Middle frontal gyrus (tissue), 1 donor: ENCODE results near the gene GZMM.

Experiments
- DNase-seq: peaks from one replicate; pipeline ENCODE4 v3.0.0-alpha.2; 2015; ENCODE audit warnings: low spot score; ENCODE audit errors: extremely low spot score

GZMM gene

DNA sequence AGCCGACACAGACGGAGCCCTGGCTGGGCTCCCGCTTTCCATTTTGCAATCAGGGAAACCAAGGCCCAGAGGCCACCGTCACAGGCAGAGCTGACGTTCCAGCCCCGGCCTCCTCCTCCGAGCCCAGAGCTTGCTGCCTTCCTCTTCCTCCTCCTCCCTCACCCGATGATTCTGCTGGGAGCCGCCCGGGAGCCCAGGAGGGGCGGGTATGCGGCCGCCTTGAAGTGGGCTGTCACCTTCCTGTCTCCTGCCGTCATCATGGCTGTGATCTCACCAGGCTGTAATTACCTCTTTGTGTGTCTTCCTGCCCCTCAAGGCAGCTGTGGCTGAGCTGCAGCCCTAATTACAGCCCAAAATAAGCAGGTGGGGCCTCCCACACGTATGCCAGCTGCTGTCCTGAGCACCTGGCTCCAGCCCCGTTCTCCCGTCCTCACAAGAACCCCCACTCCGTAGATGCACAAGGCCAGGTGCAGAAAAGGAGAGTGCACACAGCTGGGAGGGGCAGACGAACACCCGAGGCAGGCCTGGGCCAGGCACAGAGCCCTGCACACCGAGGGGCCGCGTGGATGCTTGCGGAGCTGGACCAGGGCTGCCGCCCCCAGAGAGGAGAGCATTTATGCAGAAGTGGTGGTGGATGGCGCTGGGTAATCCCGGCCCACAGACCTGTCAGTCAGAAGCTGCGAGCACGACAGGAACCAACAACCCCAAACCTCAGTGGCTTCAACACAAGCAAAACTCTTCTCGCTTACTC, 32.6 kb upstream of the GZMM start:
- DNase-seq = peak; percentile 13

DNA sequence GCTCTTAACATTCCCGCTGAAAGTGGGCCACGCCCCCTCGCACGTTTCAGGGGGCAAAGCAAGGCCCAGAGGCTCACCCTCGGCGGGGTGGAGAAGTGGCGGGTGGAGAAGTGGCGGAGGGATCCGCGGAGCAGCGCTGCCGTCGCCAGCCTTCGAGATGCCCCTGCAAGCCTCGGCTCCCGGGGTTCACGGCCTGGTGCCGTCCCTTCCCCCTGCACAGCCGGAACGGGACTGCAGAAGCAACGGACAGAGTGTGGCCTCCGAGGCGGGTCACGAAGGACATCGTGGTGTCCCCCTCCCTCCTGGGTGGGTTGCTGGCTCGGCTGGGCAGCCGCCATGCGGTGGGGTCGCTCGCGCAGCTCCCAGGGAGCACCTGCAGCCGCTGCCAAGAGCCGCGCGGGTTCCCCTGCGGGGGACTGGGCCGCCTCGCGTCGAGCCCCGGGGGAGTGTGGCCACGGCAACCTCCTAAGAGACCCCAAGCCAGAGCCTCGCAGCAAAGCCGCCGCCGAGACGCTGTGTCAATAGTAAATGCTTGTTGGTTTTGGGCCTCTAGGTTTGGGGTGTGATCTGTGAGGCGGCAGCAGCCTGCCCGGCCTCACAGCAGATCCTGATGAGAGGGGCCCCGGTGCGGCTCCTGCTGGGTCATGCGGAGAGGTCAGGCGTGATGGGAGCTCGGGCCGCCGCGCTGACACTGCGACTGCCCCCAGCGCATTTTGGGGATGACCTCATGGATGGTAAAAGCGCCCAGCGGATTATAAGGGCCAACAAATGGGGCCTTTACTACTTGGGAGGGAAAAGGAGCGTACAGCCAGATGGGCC, 31.1 kb upstream of the GZMM start:
- DNase-seq = no peak

- DNase-seq = no peak
Observed at GRCh38 chr19:513368-514165, 30.3 kb upstream of the GZMM start.

- DNase-seq = no peak
Observed at GRCh38 chr19:514166-514663, 29.6 kb upstream of the GZMM start.

- no peak for DNase-seq
Observed at GRCh38 chr19:517721-518597, 25.9 kb upstream of the GZMM start.

GRCh38 chr19:518598-519231, 25.1 kb upstream of the GZMM start:
- no peak for DNase-seq

GRCh38 chr19:519449-519865, 24.4 kb upstream of the GZMM start:
- DNase-seq = no peak

DNA sequence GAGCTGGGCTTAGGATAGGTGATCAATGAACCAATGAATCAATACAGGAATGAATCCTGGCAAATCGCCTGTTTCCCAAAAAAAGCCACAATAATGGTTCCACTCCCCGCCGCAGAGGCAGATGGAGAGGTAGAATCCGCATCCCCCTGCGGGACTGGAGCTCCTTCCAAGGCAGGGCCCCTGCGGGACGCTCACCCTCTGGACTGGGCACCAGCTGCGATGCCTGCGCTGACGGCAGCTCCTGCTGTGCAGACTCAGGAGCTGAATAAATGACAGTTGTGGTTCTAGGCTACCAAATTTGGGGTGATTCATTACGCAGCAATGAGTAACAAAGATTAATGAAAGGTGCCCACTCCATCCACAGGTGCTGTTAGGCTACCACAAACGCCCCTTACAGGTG, 21.1 kb upstream of the GZMM start:
- DNase-seq = no peak

DNA sequence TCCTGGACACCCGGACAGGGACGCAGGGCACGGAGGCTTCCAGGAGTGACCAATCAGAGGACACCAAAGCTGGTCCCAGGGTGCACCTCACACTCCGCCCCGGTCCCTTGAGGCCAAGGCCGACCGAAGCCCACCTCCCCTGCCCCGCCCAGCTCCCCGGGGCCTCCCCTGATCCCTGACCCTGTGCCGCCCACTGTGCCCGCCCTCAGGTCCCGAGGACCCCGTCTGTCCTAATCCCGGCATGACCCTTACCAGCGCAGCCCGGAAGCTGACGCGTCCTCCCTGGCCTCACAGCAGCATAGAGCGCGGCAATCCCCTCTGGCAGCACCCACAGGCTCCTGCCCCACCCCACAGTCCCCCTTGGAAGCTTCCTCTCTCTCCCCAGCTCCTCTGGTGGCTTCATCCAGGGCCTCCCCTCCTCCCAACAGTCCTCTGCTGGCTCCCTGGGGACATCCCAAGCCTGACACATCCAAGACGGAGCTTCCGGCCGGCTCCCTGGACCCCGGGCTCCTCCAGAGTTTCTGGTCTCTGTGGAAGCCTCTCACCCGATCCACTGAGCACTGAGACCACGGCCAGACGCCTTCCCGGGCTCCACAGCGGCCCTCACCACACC, 19.7 kb upstream of the GZMM start:
- no peak for DNase-seq

DNA sequence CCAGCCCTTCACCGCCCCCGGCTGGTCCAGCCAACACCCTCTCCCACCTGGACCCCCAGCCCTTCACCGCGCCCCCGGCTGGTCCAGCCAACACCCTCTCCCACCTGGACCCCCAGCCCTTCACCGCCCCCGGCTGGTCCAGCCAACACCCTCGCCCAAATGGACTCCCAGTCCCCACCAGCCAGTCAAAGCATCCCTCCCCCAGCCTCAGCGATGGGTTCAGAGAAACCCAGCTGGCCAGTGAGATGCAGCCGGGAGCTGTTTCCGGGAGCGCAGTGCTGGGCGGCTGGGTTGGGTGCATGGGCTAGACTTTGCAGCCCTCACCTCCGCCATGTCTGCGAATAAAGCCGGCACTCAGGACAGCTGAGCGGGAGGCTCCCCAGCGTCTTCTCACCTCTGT, 18.8 kb upstream of the GZMM start:
- no peak for DNase-seq

DNA sequence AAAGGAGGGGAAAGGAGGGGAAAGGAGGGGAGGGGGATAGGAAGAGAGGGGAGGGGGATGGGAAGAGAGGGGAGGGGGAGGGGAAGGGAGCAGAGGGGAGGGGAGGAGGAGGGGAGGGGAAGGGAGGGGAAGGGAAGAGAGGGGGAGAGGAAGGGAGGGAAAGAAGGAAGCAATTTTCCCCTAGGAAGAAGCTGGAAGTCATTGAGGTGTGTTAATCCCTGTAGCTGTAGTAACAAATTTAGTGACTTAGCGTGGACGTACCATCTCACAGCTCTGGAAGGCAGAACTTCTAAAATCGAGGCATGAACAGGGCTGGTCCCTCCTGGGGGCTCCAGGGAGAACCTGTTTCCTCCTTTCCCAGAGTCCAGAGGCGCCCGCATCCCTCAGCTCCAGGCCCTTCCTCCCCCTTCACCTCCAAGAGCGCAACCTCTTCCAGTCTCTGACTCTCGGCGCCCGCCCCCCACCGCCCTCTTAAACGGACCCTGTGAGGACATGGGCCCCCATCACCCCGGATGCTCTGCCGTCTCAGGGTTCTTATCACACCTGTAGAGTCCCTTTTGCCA, 17.9 kb upstream of the GZMM start:
- no peak for DNase-seq

DNA sequence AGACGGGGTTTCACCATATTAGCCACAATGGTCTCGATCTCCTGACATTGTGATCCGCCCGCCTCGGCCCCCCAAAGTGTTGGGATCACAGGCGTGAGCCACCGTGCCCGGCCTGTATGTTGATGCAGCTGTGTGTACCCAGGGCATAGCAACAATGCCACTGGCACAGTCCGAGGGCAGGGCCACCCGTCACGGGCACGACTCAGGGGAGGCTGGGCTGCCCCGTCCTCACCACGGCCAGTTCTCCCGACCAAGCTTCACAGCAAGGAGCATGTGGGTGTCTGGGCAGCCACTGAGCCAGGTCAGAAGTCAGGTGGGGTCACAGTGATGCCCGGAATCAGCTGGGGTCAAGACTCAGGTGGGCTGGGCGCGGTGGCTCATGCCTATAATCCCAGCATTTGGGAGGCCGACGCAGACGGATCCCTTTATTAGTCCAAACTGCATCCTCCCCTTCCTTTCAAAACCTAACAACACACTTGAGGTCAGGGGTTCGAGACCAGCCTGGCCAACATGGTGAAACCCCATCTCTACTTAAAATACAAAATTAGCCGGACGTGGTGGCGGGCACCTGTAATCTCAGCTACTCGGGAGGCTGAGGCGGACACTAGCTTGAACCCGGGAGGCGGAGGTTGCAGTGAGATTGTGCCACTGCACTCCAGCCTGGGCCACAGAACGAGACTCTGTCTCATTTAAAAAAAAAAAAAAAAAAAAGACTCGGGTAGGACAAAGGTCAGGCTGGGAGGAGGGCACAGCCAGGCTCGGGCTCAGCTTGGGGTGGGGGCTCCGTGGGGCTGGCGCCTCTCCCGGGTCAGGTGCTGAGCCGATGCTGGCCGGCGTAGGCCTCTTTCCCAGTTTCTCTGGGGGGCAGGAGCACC, 13.5 kb upstream of the GZMM start:
- no peak for DNase-seq

- peak; percentile 14 for DNase-seq
Observed at GRCh38 chr19:531009-531752, 12.7 kb upstream of the GZMM start.

DNA sequence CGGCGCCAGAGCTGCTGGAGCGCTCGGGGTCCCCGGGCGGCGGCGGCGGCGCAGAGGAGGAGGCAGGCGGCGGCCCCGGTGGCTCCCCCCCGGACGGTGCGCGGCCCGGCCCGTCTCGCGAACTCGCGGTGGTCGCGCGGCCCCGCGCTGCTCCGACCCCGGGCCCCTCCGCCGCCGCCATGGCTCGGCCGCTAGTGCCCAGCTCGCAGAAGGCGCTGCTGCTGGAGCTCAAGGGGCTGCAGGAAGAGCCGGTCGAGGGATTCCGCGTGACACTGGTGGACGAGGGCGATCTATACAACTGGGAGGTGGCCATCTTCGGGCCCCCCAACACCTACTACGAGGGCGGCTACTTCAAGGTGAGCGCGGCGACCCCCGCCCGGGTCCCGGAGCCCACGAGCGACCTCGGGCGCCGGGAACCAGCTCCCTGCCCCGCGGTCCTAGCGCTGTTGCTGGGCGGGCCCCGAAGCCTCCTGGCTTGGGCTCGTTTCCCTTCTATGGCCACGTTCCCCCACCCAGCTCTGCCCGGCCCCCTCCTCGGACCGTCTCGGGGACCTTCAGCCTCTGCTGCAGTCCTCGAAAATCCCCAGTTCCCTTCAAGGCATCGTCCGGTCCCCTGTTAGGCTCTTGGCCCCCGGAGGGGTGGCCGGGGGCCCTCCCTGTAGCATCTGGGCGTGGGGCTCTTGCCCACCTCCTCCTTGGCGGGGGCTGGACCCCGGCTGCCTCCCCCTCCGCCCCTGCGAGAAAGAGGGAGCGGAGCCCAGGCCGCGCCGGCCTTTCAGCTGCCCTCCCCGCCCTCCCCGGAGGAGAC, 11.9 kb upstream of the GZMM start, which contains the start of gene CDC34:
Gene CDC34 (plus strand): TSS at position 8 of the 808 bp plus-strand sequence. CDS start 172 bp downstream, at position 180.
- no peak for DNase-seq

DNA sequence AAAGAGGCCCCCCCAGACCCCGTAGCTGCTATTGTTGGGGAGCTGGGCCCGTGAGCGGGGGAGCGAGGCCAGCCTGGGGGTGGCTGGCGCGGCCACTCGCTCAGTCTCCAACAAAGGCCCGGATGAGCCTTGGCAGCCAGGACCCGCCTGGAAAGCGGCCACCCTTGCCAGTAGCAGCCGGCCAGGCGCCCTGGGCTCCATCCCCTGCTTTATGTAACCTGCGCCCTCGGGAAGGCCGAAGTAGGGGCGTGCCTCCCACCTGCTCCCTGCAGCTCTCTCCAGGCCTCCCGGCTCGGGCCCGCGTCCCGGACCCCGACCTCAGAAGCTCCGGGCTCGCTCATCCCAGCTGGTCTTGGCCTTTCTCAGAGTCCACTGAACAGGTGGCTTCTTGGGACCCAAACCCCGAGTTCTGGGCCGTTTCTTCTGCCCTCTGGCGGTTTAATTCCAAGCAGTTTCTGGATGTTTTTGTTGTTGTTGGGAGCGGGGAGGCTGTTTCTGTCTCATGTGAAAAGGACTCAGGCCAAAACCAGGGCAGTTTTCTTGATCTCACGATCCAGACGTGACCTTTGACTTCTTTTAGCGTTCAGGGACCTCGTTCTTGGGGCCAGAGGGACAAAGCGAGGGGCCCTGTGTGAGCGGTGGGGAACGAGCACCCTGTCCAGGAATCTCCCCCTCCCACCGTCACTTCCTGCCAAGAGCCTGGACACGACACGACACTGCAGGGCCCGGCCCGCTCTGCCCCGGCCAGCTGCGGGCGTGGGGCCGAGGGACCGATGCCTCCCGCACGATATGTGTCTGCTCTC, 11.1 kb upstream of the GZMM start:
- peak; percentile 38 for DNase-seq
